Heart left ventricle (tissue), 13 donors: ENCODE results near the gene DSTN.

ENCODE experiments used
- CTCF ChIP-seq, 12 donors: fragments of 200-600 bp; sonication (generic) in 4 of 12; IDR thresholded peaks; one replicate each; pipeline versions ENCODE4 v1.5.0 to v1.8.0; 2018 to 2022; ENCODE audit warnings: antibody characterized with exemption in 12 of 12, mild to moderate bottlenecking in 5 of 12
- POLR2A ChIP-seq, 2 donors: fragments of 450-650 bp; IDR thresholded peaks; one replicate each; pipeline ENCODE4 v1.6.1; 2017; ENCODE audit warnings: antibody characterized with exemption in 2 of 2, mild to moderate bottlenecking in 2 of 2, moderate library complexity in 2 of 2
- donor health status: ischemic (EF 13 %, LVEDD 7.1; RV severe dilation, severe dysfunction).
- donor health status: DM: no; HTN: yes; CAD: no.
- donor health status: DM: no; HTN: no; CAD: no.
- donor health status: ischemic (EF 25% LVEDD 6.9; RV normal size, moderate dysfunction).
- donor health status: ischemic (EF 25% LVEDD 5.7; RV mildly dilated, moderate dysfunction).
- donor health status: ischemic (EF 35%, LVEDD 5.7; RV mildly dilated, moderate dysfunction).
- donor health status: nonischemic (EF 11% LVEDD 7.7; RV severe dilation, severe dysfunction).
- donor health status: DM: yes; HTN: yes; CAD: no.
- donor health status: PGD.
- donor health status: ischemic (EF 29% LVEDD 5.4; RV normal size, mild dysfunction).
- donor health status: nonischemic (EF 23%, LVEDD 6.1; RV moderate dilation, normal function).

DNA sequence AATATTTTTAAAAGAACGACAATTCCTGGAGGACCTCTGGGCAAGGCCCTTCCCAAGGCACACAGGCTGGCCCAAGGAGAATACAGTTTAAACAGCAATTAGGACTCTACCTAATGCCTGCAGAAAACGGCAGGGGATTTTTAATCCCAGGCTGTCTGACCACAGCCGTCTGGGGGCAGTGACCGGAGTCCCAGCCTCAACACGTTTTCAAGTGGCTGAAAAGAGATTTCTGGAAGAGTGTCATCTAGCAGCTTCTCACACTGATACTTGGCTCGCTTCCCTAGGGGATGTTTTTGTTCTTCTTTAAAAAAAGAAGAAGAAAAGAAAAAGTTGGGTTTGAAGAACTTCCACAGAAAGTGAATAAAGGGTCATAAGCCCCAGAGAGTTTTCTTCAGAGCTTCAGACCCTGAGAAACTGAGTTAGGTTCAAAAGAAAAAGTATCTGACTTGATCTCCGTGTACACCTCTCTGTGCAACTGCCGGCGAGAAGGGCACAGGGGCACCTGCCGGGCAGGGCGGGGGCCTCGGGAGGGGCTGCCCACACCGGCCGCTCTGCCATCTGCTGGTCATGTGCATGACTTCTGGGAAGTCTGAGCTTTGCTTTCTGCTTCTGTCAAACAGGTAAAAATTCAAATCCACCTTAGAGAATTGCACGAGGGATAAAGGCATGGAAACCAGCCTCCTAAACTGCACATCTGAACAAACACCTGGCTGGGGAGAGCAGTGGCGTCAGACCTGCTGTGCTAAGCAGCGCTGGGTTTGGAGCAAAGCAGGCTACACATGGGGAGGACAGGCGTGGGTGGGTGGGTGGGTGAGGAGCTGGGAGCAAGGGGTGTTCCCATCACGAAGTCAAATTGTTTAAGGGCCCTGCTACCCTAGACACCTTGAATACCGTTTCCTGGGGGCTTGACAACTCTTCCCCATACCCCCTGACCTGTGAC is 79.2 kb downstream of the DSTN start:
- TF ChIP-seq CTCF (IDR thresholded peaks at IDR 0.05), result peak in 11 of 12 donors; percentile 19 to 59 (median 39)
- no peak for TF ChIP-seq POLR2A (IDR thresholded peaks at IDR 0.05)
